ENCODE results near the gene ARF6.
"Not testable (repeated sequence)": the region's sequence is repeated elsewhere in the genome, so short reads cannot be mapped to it uniquely, and the experiment has no call there.

The ARF6 gene

GRCh38 chr14:49876563-49877127, 16.2 kb upstream of the ARF6 start:
- DNase-seq (ENCODE audit: low read depth): no peak

GRCh38 chr14:49879646-49880204, 13.2 kb upstream of the ARF6 start:
- DNase-seq (ENCODE audit: low read depth): peak; percentile 69

- peak; percentile 49 for DNase-seq (ENCODE audit: low read depth)
Measured at GRCh38 chr14:49880267-49881064, 12.4 kb upstream of the ARF6 start.

- peak; percentile 96 for DNase-seq (ENCODE audit: low read depth)
Measured at GRCh38 chr14:49881350-49882001, 11.4 kb upstream of the ARF6 start.

GRCh38 chr14:49882826-49883694, 9.8 kb upstream of the ARF6 start:
- DNase-seq (ENCODE audit: low read depth): peak; percentile 40

- DNase-seq (ENCODE audit: low read depth): no peak
Measured at GRCh38 chr14:49886523-49886922, 6.4 kb upstream of the ARF6 start.

GRCh38 chr14:49888293-49888692, 4.6 kb upstream of the ARF6 start:
- DNase-seq (ENCODE audit: low read depth): no peak

GRCh38 chr14:49892301-49892635, 614 bp upstream of the ARF6 start:
- peak; percentile 89 for DNase-seq (ENCODE audit: low read depth)

- DNase-seq (ENCODE audit: low read depth): peak; percentile 43
Measured at GRCh38 chr14:49893309-49894213, 679 bp downstream of the ARF6 start.

- DNase-seq (ENCODE audit: low read depth): not testable (repeated sequence)
Measured at GRCh38 chr14:49894214-49895107, 1.6 kb downstream of the ARF6 start.

GRCh38 chr14:49895480-49895879, 2.6 kb downstream of the ARF6 start:
- no peak for DNase-seq (ENCODE audit: low read depth)

- DNase-seq (ENCODE audit: low read depth): not testable (repeated sequence)
Measured at GRCh38 chr14:49896272-49896671, 3.4 kb downstream of the ARF6 start.

- no peak for DNase-seq (ENCODE audit: low read depth)
Measured at GRCh38 chr14:49896966-49897365, 4.1 kb downstream of the ARF6 start.

GRCh38 chr14:49897414-49897813, 4.5 kb downstream of the ARF6 start:
- DNase-seq (ENCODE audit: low read depth): no peak

GRCh38 chr14:49897965-49898364, 5.1 kb downstream of the ARF6 start:
- DNase-seq (ENCODE audit: low read depth): no peak

GRCh38 chr14:49898485-49898884, 5.6 kb downstream of the ARF6 start:
- DNase-seq (ENCODE audit: low read depth): no peak

- DNase-seq (ENCODE audit: low read depth): no peak
Measured at GRCh38 chr14:49900973-49901372, 8.1 kb downstream of the ARF6 start.

GRCh38 chr14:49902679-49903246, 9.9 kb downstream of the ARF6 start:
- DNase-seq (ENCODE audit: low read depth): not testable (repeated sequence)

GRCh38 chr14:49904270-49904669, 11.4 kb downstream of the ARF6 start:
- no peak for DNase-seq (ENCODE audit: low read depth)

GRCh38 chr14:49905989-49906388, 13.1 kb downstream of the ARF6 start:
- no peak for DNase-seq (ENCODE audit: low read depth)

Data from amniotic epithelial cell (primary cell).